SIG-M5 (cell line): Measurements from ENCODE around the gene PACS2.
"Not testable (repeated sequence)": the region's sequence is repeated elsewhere in the genome, so short reads cannot be mapped to it uniquely, and the experiment has no call there.

Experiments
- DNase-seq: peaks from one replicate; lab custom pipeline; 2025; lab: John Stamatoyannopoulos, UW

Gene PACS2

GRCh38 chr14:105315941-105316576 lies 1.5 kb downstream of the PACS2 start:
- DNase-seq, result no peak

- DNase-seq, result no peak
Measured at GRCh38 chr14:105316577-105316941, 2.0 kb downstream of the PACS2 start.

- DNase-seq, result no peak
Measured at GRCh38 chr14:105316968-105317510, 2.5 kb downstream of the PACS2 start.

- peak; percentile 11 for DNase-seq
Measured at GRCh38 chr14:105317546-105317945, 3.0 kb downstream of the PACS2 start.

- DNase-seq, result no peak
Measured at GRCh38 chr14:105322791-105323556, 8.4 kb downstream of the PACS2 start.

- no peak for DNase-seq
Measured at GRCh38 chr14:105323663-105324062, 9.1 kb downstream of the PACS2 start.

GRCh38 chr14:105324080-105324778 lies 9.7 kb downstream of the PACS2 start:
- no peak for DNase-seq

GRCh38 chr14:105324871-105325270 lies 10.3 kb downstream of the PACS2 start:
- DNase-seq, result no peak

- no peak for DNase-seq
Measured at GRCh38 chr14:105325303-105325702, 10.8 kb downstream of the PACS2 start.

- DNase-seq, result no peak
Measured at GRCh38 chr14:105325716-105326567, 11.4 kb downstream of the PACS2 start.

GRCh38 chr14:105326568-105326867 lies 12.0 kb downstream of the PACS2 start:
- DNase-seq, result no peak

- DNase-seq, result no peak
Measured at GRCh38 chr14:105326891-105327694, 12.5 kb downstream of the PACS2 start.

GRCh38 chr14:105327695-105328045 lies 13.1 kb downstream of the PACS2 start:
- not testable (repeated sequence) for DNase-seq

- no peak for DNase-seq
Measured at GRCh38 chr14:105328070-105328677, 13.6 kb downstream of the PACS2 start.

- no peak for DNase-seq
Measured at GRCh38 chr14:105328678-105329390, 14.3 kb downstream of the PACS2 start.

GRCh38 chr14:105329411-105330150 lies 15.0 kb downstream of the PACS2 start:
- DNase-seq, result no peak

GRCh38 chr14:105330491-105330895 lies 15.9 kb downstream of the PACS2 start:
- no peak for DNase-seq

- DNase-seq, result no peak
Measured at GRCh38 chr14:105331575-105332349, 17.2 kb downstream of the PACS2 start.
